Breast epithelium (tissue), 3 donors: ENCODE measurements around the gene STK4.

ENCODE experiments used
- CTCF ChIP-seq, 3 donors: fragments of 450-650 bp; IDR thresholded peaks; one replicate each; pipeline ENCODE4 v1.5.1; 2016 to 2017; ENCODE audit warnings: antibody characterized with exemption in 3 of 3, mild to moderate bottlenecking in 3 of 3, moderate library complexity in 3 of 3
- POLR2A ChIP-seq: fragments of 450-650 bp; IDR thresholded peaks from one replicate; pipeline ENCODE4 v1.6.1; 2016; ENCODE audit warnings: antibody characterized with exemption, mild to moderate bottlenecking, moderate library complexity
- POLR2AphosphoS5 ChIP-seq, 3 donors: sonication (generic); formaldehyde crosslinking; IDR thresholded peaks; one replicate each; pipeline ENCODE4 v1.6.1; 2017; ENCODE audit warnings: antibody characterized with exemption in 3 of 3

- TF ChIP-seq POLR2AphosphoS5 (IDR thresholded peaks at IDR 0.05) (no peak), CTCF (IDR thresholded peaks at IDR 0.05) (no peak), POLR2A (no peak)
Measured at GRCh38 chr20:44997668-44998067, 31.4 kb downstream of the STK4 start.
